Karpas-422 (cell line): ENCODE data around the gene SDHAF2. TPM values are rescaled to one million over a fixed set of nuclear protein-coding genes. Genes with fewer than 3 reads are reported as not detected.

Source experiments
- DNase-seq: peaks from one replicate; pipeline ENCODE4 v3.0.0-alpha.2; 2015
- H2AFZ ChIP-seq: fragments of 200-600 bp; sonication (generic); 2 replicates; pipeline ENCODE4 v1.6.1; 2014; ENCODE audit warnings: antibody characterized with exemption, low read length, mixed read lengths
- H3K27ac ChIP-seq: fragments of 200-600 bp; sonication (generic); 2 replicates; pipeline ENCODE4 v1.5.1; 2014; ENCODE audit warnings: mild to moderate bottlenecking, low read length, moderate library complexity
- H3K27me3 ChIP-seq: fragments of 200-600 bp; sonication (generic); 2 replicates; pipeline ENCODE4 v1.6.1; 2014; ENCODE audit warnings: low read length, mixed read lengths
- H3K36me3 ChIP-seq: fragments of 200-600 bp; sonication (generic); 2 replicates; pipeline ENCODE4 v1.6.1; 2014; ENCODE audit warnings: low read length, mixed read lengths; ENCODE audit not compliant: insufficient read depth
- H3K4me1 ChIP-seq: fragments of 200-600 bp; sonication (generic); 2 replicates; pipeline ENCODE4 v1.6.1; 2014; ENCODE audit warnings: mild to moderate bottlenecking, low read length, mixed read lengths
- H3K4me2 ChIP-seq: fragments of 200-600 bp; sonication (generic); 2 replicates; pipeline ENCODE4 v1.6.1; 2014; ENCODE audit warnings: low read length, low read depth, mild to moderate bottlenecking; ENCODE audit not compliant: poor library complexity, severe bottlenecking
- H3K4me3 ChIP-seq: fragments of 200-600 bp; sonication (generic); 2 replicates; pipeline ENCODE4 v1.5.1; 2014; ENCODE audit warnings: mild to moderate bottlenecking, antibody characterized with exemption, low read length, mixed read lengths
- H3K79me2 ChIP-seq: fragments of 200-600 bp; sonication (generic); 2 replicates; pipeline ENCODE4 v1.6.1; 2014; ENCODE audit warnings: mild to moderate bottlenecking, low read length, mixed read lengths
- H3K9ac ChIP-seq: fragments of 200-600 bp; sonication (generic); 2 replicates; pipeline ENCODE4 v1.6.0; 2014; ENCODE audit warnings: low read length
- H3K9me2 ChIP-seq: fragments of 200-600 bp; sonication (generic), shearing (Covaris generic); replicated peaks from 2 replicates; pipeline ENCODE4 v1.6.0; 2014; ENCODE audit warnings: mild to moderate bottlenecking, low read length, moderate library complexity; ENCODE audit not compliant: insufficient read depth
- H3K9me3 ChIP-seq: fragments of 300-700, 200-600 bp; sonication (generic); 2 replicates; pipeline ENCODE4 v1.6.1; 2014; ENCODE audit warnings: low read length, mixed read lengths
- H4K20me1 ChIP-seq: fragments of 200-600 bp; sonication (generic); 2 replicates; pipeline ENCODE4 v1.6.1; 2014; ENCODE audit warnings: mild to moderate bottlenecking, antibody characterized with exemption, low read length, low read depth; ENCODE audit not compliant: insufficient read depth
- total RNA-seq: library from RNA; depleted of rRNA; stranded (reverse); fragments of >200 nt; shearing (Covaris generic); gene quantifications from 2 replicates; pipeline ENCODE4 v1.2.3, GENCODE V29; 2014; ENCODE audit warnings: low replicate concordance

SDHAF2 gene
- total RNA-seq, 1 experiment from 2014 or later = 25.3 TPM

GRCh38 chr11:61414547-61414946 lies 15.4 kb upstream of the SDHAF2 start:
- peaks cover 25% of the 10 kb centered on the region for H4K20me1 ChIP-seq
- no peaks in the 10 kb centered on the region for H3K4me1 ChIP-seq
- H3K9ac ChIP-seq = no peak overlapping the region
- no peak overlapping the region for H3K27ac ChIP-seq
- peaks cover 35% of the 10 kb centered on the region for H3K79me2 ChIP-seq
- no peak overlapping the region for H3K4me3 ChIP-seq
- no peaks in the 10 kb centered on the region for H3K27me3 ChIP-seq
- H2AFZ ChIP-seq = no peak overlapping the region
- no peaks in the 10 kb centered on the region for H3K9me2 ChIP-seq
- no peaks in the 10 kb centered on the region for H3K9me3 ChIP-seq
- H3K36me3 ChIP-seq = peaks cover 81% of the 10 kb centered on the region
- no peak overlapping the region for H3K4me2 ChIP-seq
- no peak for DNase-seq

GRCh38 chr11:61415381-61415780 lies 14.5 kb upstream of the SDHAF2 start:
- peaks cover 25% of the 10 kb centered on the region for H4K20me1 ChIP-seq
- H3K4me1 ChIP-seq = no peaks in the 10 kb centered on the region
- no peak for DNase-seq
- H3K9ac ChIP-seq = no peak overlapping the region
- no peaks in the 10 kb centered on the region for H3K27me3 ChIP-seq
- no peak overlapping the region for H3K4me3 ChIP-seq
- H3K9me3 ChIP-seq = no peaks in the 10 kb centered on the region
- H3K4me2 ChIP-seq = no peak overlapping the region
- H3K9me2 ChIP-seq = no peaks in the 10 kb centered on the region
- no peak overlapping the region for H3K27ac ChIP-seq
- H2AFZ ChIP-seq = no peak overlapping the region
- peaks cover 44% of the 10 kb centered on the region for H3K79me2 ChIP-seq
- peaks cover 86% of the 10 kb centered on the region for H3K36me3 ChIP-seq

GRCh38 chr11:61416941-61417340 lies 13.0 kb upstream of the SDHAF2 start:
- DNase-seq = no peak
- Histone ChIP-seq H3K27me3 (no peaks in the 10 kb centered on the region), H4K20me1 (peaks cover 25% of the 10 kb centered on the region), H3K27ac (no peak overlapping the region), H3K79me2 (peaks cover 59% of the 10 kb centered on the region), H3K4me2 (no peak overlapping the region), H2AFZ (no peak overlapping the region), H3K4me3 (no peak overlapping the region), H3K36me3 (peaks cover 82% of the 10 kb centered on the region), H3K9me2 (no peaks in the 10 kb centered on the region), H3K9ac (no peak overlapping the region), H3K9me3 (no peaks in the 10 kb centered on the region), H3K4me1 (no peaks in the 10 kb centered on the region)

- no peak for DNase-seq
- Histone ChIP-seq H3K27me3 (no peaks in the 10 kb centered on the region), H3K9me3 (no peaks in the 10 kb centered on the region), H3K79me2 (peaks cover 66% of the 10 kb centered on the region), H3K9me2 (no peaks in the 10 kb centered on the region), H2AFZ (no peak overlapping the region), H3K9ac (no peak overlapping the region), H3K4me3 (no peak overlapping the region), H4K20me1 (peaks cover 25% of the 10 kb centered on the region), H3K27ac (no peak overlapping the region), H3K4me1 (no peaks in the 10 kb centered on the region), H3K36me3 (peaks cover 76% of the 10 kb centered on the region), H3K4me2 (no peak overlapping the region)
Observed at GRCh38 chr11:61417670-61418069, 12.3 kb upstream of the SDHAF2 start.

GRCh38 chr11:61418136-61418535 lies 11.8 kb upstream of the SDHAF2 start:
- H3K79me2 ChIP-seq = peaks cover 68% of the 10 kb centered on the region
- H3K36me3 ChIP-seq = peaks cover 72% of the 10 kb centered on the region
- peaks cover 25% of the 10 kb centered on the region for H4K20me1 ChIP-seq
- no peaks in the 10 kb centered on the region for H3K27me3 ChIP-seq
- H3K4me1 ChIP-seq = no peaks in the 10 kb centered on the region
- no peak for DNase-seq
- no peak overlapping the region for H3K27ac ChIP-seq
- H3K9me2 ChIP-seq = no peaks in the 10 kb centered on the region
- H3K4me3 ChIP-seq = no peak overlapping the region
- no peak overlapping the region for H2AFZ ChIP-seq
- H3K9ac ChIP-seq = no peak overlapping the region
- H3K4me2 ChIP-seq = no peak overlapping the region
- no peaks in the 10 kb centered on the region for H3K9me3 ChIP-seq

- no peak overlapping the region for H3K4me3 ChIP-seq
- no peaks in the 10 kb centered on the region for H3K9me3 ChIP-seq
- no peaks in the 10 kb centered on the region for H3K4me1 ChIP-seq
- no peak overlapping the region for H3K4me2 ChIP-seq
- no peaks in the 10 kb centered on the region for H3K9me2 ChIP-seq
- H2AFZ ChIP-seq = no peak overlapping the region
- H3K79me2 ChIP-seq = peaks cover 87% of the 10 kb centered on the region
- no peak overlapping the region for H3K9ac ChIP-seq
- no peaks in the 10 kb centered on the region for H3K27me3 ChIP-seq
- peaks cover 21% of the 10 kb centered on the region; the same call in 1 of the 2 replicates for H4K20me1 ChIP-seq
- no peak for DNase-seq
- H3K27ac ChIP-seq = no peak overlapping the region
- peaks cover 65% of the 10 kb centered on the region for H3K36me3 ChIP-seq
Observed at GRCh38 chr11:61422226-61422625, 7.7 kb upstream of the SDHAF2 start.

- Histone ChIP-seq H2AFZ (no peak overlapping the region), H3K4me1 (peaks cover 9% of the 10 kb centered on the region), H3K9me2 (no peaks in the 10 kb centered on the region), H3K36me3 (peaks cover 54% of the 10 kb centered on the region), H4K20me1 (peaks cover 12% of the 10 kb centered on the region; the same call in 1 of the 2 replicates), H3K9ac (no peak overlapping the region), H3K27me3 (no peaks in the 10 kb centered on the region), H3K4me2 (no peak overlapping the region), H3K4me3 (no peak overlapping the region), H3K9me3 (no peaks in the 10 kb centered on the region), H3K79me2 (peaks cover 82% of the 10 kb centered on the region), H3K27ac (no peak overlapping the region)
- DNase-seq = no peak
Observed at GRCh38 chr11:61425367-61426131, 4.4 kb upstream of the SDHAF2 start.

- peak; percentile 89 for DNase-seq
- Histone ChIP-seq H3K4me1 (peaks cover 18% of the 10 kb centered on the region), H3K27me3 (no peaks in the 10 kb centered on the region), H3K4me2 (peak overlapping the region; percentile 82), H3K36me3 (peaks cover 54% of the 10 kb centered on the region), H3K9me3 (no peaks in the 10 kb centered on the region; the same call in 1 of the 2 replicates), H2AFZ (no peak overlapping the region), H3K27ac (peak overlapping the region; percentile 76), H3K79me2 (peaks cover 84% of the 10 kb centered on the region), H3K9ac (peak overlapping the region; percentile 84), H3K4me3 (peak overlapping the region; percentile 95), H4K20me1 (peaks cover 12% of the 10 kb centered on the region; the same call in 1 of the 2 replicates), H3K9me2 (no peaks in the 10 kb centered on the region)
Observed at GRCh38 chr11:61429346-61429690, 606 bp upstream of the SDHAF2 start.
